Osteocyte (in vitro differentiated cells): ENCODE measurements around the gene PEX10. TPM values are rescaled to one million over a fixed set of nuclear protein-coding genes. Genes with fewer than 3 reads are reported as not detected.

Experiments
- DNase-seq: peaks from one replicate; pipeline ENCODE4 v3.0.0; 2021; ENCODE audit warnings: mixed read lengths; ENCODE audit not compliant: unreplicated experiment; ENCODE audit errors: extremely low spot score
- H3K27ac Mint-ChIP-seq: one replicate; pipeline ENCODE4 v1.8.0; 2021; ENCODE audit warnings: mild to moderate bottlenecking, mixed read lengths; ENCODE audit not compliant: unreplicated experiment
- H3K27me3 Mint-ChIP-seq: one replicate; pipeline ENCODE4 v1.8.0; 2021; ENCODE audit warnings: mixed read lengths; ENCODE audit not compliant: unreplicated experiment
- H3K36me3 Mint-ChIP-seq: one replicate; pipeline ENCODE4 v1.8.0; 2021; ENCODE audit warnings: mixed read lengths; ENCODE audit not compliant: unreplicated experiment
- H3K4me1 Mint-ChIP-seq: one replicate; pipeline ENCODE4 v1.8.0; 2021; ENCODE audit warnings: mixed read lengths; ENCODE audit not compliant: unreplicated experiment
- H3K4me3 Mint-ChIP-seq: one replicate; pipeline ENCODE4 v1.8.0; 2021; ENCODE audit warnings: mild to moderate bottlenecking, moderate library complexity, mixed read lengths; ENCODE audit not compliant: unreplicated experiment
- H3K9me3 Mint-ChIP-seq: one replicate; pipeline ENCODE4 v1.8.0; 2021; ENCODE audit warnings: mixed read lengths; ENCODE audit not compliant: unreplicated experiment
- total RNA-seq: library from RNA; stranded (reverse); gene quantifications from 2 replicates; pipeline ENCODE4 v1.2.1, GENCODE V29; 2021
- TF ChIP-seq, protein P1 (sequence below): fragments of 200-600 bp; sonication (generic); IDR thresholded peaks from 2 replicates; pipeline ENCODE4 v1.5.0; 2021; ENCODE audit warnings: antibody characterized with exemption, mild to moderate bottlenecking, moderate library complexity

Gene PEX10
- total RNA-seq, 1 donor from 2014 or later, result 25.6 TPM

- Mint-ChIP-seq H3K9me3 (no peaks in the 10 kb centered on the region), H3K4me1 (peaks cover 10% of the 10 kb centered on the region), H3K27ac (no peak overlapping the region), H3K27me3 (no peaks in the 10 kb centered on the region), H3K36me3 (no peaks in the 10 kb centered on the region), H3K4me3 (no peak overlapping the region)
- TF ChIP-seq, protein P1, sequence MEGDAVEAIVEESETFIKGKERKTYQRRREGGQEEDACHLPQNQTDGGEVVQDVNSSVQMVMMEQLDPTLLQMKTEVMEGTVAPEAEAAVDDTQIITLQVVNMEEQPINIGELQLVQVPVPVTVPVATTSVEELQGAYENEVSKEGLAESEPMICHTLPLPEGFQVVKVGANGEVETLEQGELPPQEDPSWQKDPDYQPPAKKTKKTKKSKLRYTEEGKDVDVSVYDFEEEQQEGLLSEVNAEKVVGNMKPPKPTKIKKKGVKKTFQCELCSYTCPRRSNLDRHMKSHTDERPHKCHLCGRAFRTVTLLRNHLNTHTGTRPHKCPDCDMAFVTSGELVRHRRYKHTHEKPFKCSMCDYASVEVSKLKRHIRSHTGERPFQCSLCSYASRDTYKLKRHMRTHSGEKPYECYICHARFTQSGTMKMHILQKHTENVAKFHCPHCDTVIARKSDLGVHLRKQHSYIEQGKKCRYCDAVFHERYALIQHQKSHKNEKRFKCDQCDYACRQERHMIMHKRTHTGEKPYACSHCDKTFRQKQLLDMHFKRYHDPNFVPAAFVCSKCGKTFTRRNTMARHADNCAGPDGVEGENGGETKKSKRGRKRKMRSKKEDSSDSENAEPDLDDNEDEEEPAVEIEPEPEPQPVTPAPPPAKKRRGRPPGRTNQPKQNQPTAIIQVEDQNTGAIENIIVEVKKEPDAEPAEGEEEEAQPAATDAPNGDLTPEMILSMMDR, result no peak
- no peak for DNase-seq
Measured at GRCh38 chr1:2374252-2375155, 37.9 kb downstream of the PEX10 start.

DNA sequence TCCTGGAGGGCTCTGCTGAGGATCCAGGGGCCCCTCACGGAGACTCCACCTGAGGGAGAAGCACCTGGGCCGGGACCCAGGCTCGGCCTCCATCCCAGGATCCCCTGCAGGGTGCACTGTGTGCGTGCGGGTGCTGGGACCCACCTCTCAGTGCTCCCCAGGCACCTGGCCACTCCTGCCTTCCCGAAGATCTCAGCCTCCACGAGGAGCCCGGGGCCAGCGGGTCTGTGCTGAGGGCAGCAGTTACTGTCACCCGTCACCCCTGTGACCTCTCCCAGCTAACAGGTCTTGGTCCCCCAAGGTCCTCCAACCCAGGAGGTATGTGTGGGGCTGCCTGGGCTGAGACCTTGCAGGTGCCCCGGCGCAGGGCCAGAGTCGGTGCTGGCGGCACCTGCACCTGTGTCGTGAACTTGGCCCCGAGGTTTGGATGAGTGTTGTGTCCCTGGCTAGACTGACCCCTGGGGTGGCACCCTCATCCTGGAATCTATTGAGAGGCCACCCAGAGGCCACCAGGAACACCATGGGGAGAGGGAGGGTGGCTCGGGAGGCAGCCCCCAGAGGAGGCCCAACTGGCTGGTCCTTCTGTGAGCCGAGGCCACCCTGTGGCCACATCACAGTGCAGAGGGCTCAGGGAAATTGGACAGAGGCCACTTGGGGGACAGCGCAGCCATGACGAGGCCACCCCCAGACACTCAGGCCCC lies 38.7 kb downstream of the PEX10 start:
- DNase-seq, result no peak
- Mint-ChIP-seq H3K27me3 (no peaks in the 10 kb centered on the region), H3K9me3 (no peaks in the 10 kb centered on the region), H3K4me1 (peaks cover 10% of the 10 kb centered on the region), H3K27ac (no peak overlapping the region), H3K4me3 (no peak overlapping the region), H3K36me3 (no peaks in the 10 kb centered on the region)
- TF ChIP-seq, protein P1, result peak; percentile 16

GRCh38 chr1:2372551-2373490 lies 39.5 kb downstream of the PEX10 start:
- Mint-ChIP-seq H3K27ac (no peak overlapping the region), H3K36me3 (no peaks in the 10 kb centered on the region), H3K4me3 (no peak overlapping the region), H3K27me3 (no peaks in the 10 kb centered on the region), H3K9me3 (no peaks in the 10 kb centered on the region), H3K4me1 (peaks cover 10% of the 10 kb centered on the region)
- DNase-seq, result no peak
- TF ChIP-seq, protein P1, result no peak

DNA sequence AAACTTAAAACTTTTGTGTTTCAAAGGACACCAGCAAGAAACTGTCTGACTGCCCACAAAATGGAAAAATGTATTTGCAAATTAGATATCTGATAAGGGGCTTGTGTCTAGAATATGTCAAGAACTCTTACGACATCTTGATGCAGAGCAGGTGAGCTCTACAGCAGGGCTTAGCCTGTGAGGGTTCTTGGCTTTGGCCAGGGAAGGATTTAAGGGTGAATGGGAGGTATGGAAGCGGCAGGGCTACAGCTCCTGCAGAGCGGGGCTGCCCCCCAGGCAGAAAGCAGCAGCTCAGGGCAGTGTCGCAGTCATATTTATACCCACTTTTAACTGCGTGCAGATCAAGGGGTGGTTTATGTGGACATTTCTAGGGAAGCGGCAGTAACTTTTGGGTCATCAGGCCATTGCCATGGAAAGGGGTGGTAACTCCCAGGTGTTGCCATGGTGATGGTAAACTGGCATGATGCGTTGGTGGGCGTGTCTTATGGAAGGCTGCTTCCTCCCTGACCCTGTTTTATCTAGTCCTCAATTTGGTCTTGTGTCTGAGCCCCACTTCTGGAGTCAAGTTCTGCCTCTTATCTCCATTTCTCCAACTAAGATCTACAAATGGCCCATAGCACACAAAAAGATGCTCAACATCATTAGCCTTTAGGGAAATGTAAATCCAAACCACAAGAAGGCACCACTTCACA lies 44.2 kb downstream of the PEX10 start:
- no peak for DNase-seq
- peaks cover 5% of the 10 kb centered on the region for H3K9me3 Mint-ChIP-seq
- H3K4me1 Mint-ChIP-seq, result peaks cover 6% of the 10 kb centered on the region
- H3K36me3 Mint-ChIP-seq, result peaks cover 3% of the 10 kb centered on the region
- TF ChIP-seq, protein P1, result no peak
- H3K4me3 Mint-ChIP-seq, result no peak overlapping the region
- no peaks in the 10 kb centered on the region for H3K27me3 Mint-ChIP-seq
- H3K27ac Mint-ChIP-seq, result no peak overlapping the region
